ENCODE measurements around the gene PTPRE. TPM values are rescaled to one million over a fixed set of nuclear protein-coding genes. Genes with fewer than 3 reads are reported as not detected.

The PTPRE gene
- total RNA-seq, 1 donor from 2014 or later: 2.4 TPM

GRCh38 chr10:128066870-128067382 lies 160.0 kb downstream of the PTPRE start:
- Mint-ChIP-seq H3K4me1 (ENCODE audit: low read depth) (peaks cover 12% of the 10 kb centered on the region), H3K36me3 (ENCODE audit: insufficient read depth) (no peaks in the 10 kb centered on the region), H3K27ac (no peak overlapping the region), H3K9me3 (ENCODE audit: low read depth) (no peaks in the 10 kb centered on the region), H3K27me3 (peaks cover 22% of the 10 kb centered on the region), H3K4me3 (ENCODE audit: low read depth) (no peak overlapping the region)
- no peak for DNase-seq (ENCODE audit: low spot score, unreplicated experiment)
- TF ChIP-seq CTCF (IDR thresholded peaks at IDR 0.05; ENCODE audit: unreplicated experiment): no peak

- no peaks in the 10 kb centered on the region for H3K9me3 Mint-ChIP-seq (ENCODE audit: low read depth)
- peaks cover 18% of the 10 kb centered on the region for H3K27me3 Mint-ChIP-seq
- H3K27ac Mint-ChIP-seq: no peak overlapping the region
Observed at GRCh38 chr10:128067691-128068397, 160.9 kb downstream of the PTPRE start.

GRCh38 chr10:128068398-128069285 lies 161.7 kb downstream of the PTPRE start:
- H3K27ac Mint-ChIP-seq: no peak overlapping the region
- DNase-seq (ENCODE audit: low spot score, unreplicated experiment): no peak
- peaks cover 12% of the 10 kb centered on the region for H3K27me3 Mint-ChIP-seq
- H3K4me3 Mint-ChIP-seq (ENCODE audit: low read depth): no peak overlapping the region
- H3K4me1 Mint-ChIP-seq (ENCODE audit: low read depth): no peaks in the 10 kb centered on the region
- H3K9me3 Mint-ChIP-seq (ENCODE audit: low read depth): no peaks in the 10 kb centered on the region
- TF ChIP-seq CTCF (IDR thresholded peaks at IDR 0.05; ENCODE audit: unreplicated experiment): no peak
- H3K36me3 Mint-ChIP-seq (ENCODE audit: insufficient read depth): no peaks in the 10 kb centered on the region

More at GRCh38 chr10:128067691-128068397, 160.9 kb downstream of the PTPRE start:
- DNase-seq (ENCODE audit: low spot score, unreplicated experiment): no peak
- Mint-ChIP-seq H3K4me3 (ENCODE audit: low read depth) (no peak overlapping the region), H3K36me3 (ENCODE audit: insufficient read depth) (no peaks in the 10 kb centered on the region), H3K4me1 (ENCODE audit: low read depth) (peaks cover 4% of the 10 kb centered on the region)
- TF ChIP-seq CTCF (IDR thresholded peaks at IDR 0.05; ENCODE audit: unreplicated experiment): no peak

GRCh38 chr10:128069351-128070051 lies 162.6 kb downstream of the PTPRE start:
- TF ChIP-seq CTCF (IDR thresholded peaks at IDR 0.05; ENCODE audit: unreplicated experiment): peak; percentile 93
- Mint-ChIP-seq H3K4me1 (ENCODE audit: low read depth) (no peaks in the 10 kb centered on the region), H3K27me3 (peaks cover 11% of the 10 kb centered on the region), H3K27ac (no peak overlapping the region), H3K4me3 (ENCODE audit: low read depth) (no peak overlapping the region), H3K9me3 (ENCODE audit: low read depth) (no peaks in the 10 kb centered on the region), H3K36me3 (ENCODE audit: insufficient read depth) (no peaks in the 10 kb centered on the region)
- peak; percentile 56 for DNase-seq (ENCODE audit: low spot score, unreplicated experiment)

GRCh38 chr10:128070161-128070560 lies 163.3 kb downstream of the PTPRE start:
- no peaks in the 10 kb centered on the region for H3K9me3 Mint-ChIP-seq (ENCODE audit: low read depth)
- no peak overlapping the region for H3K4me3 Mint-ChIP-seq (ENCODE audit: low read depth)
- H3K27me3 Mint-ChIP-seq: peaks cover 11% of the 10 kb centered on the region
- no peaks in the 10 kb centered on the region for H3K4me1 Mint-ChIP-seq (ENCODE audit: low read depth)
- no peak for TF ChIP-seq CTCF (IDR thresholded peaks at IDR 0.05; ENCODE audit: unreplicated experiment)
- H3K27ac Mint-ChIP-seq: no peak overlapping the region
- no peaks in the 10 kb centered on the region for H3K36me3 Mint-ChIP-seq (ENCODE audit: insufficient read depth)
- no peak for DNase-seq (ENCODE audit: low spot score, unreplicated experiment)

Measured in progenitor cell of endocrine pancreas (in vitro differentiated cells).